ENCODE measurements around the gene MT1M. TPM values are rescaled to one million over a fixed set of nuclear protein-coding genes. Genes with fewer than 3 reads are reported as not detected.

MT1M gene
- total and polyA plus RNA-seq, 2 of the 4 experiments (the other 2 are of a cell fraction), result 0.10 TPM; not detected in 1

- TF ChIP-seq FOS (IDR thresholded peaks at IDR 0.05; ENCODE audit: low read depth, low read length), result no peak
Observed at GRCh38 chr16:56639045-56639444, 6.6 kb downstream of the MT1M start (continued).

- Histone ChIP-seq H2AFZ (replicated peaks; ENCODE audit: low read length, poor library complexity) (no peak overlapping the region), H4K5ac (ENCODE audit: low read depth, low read length) (no peak overlapping the region), H3K9me3 (ENCODE audit: control insufficient read depth, insufficient read depth, low read length) (peaks cover 2% of the 10 kb centered on the region; the same call in 1 of the 2 replicates), H3K79me1 (ENCODE audit: low read depth in 1 of 2, low read length in 2 of 2) (no peaks in the 10 kb centered on the region), H4K20me1 (ENCODE audit: insufficient read depth, low read length) (no peaks in the 10 kb centered on the region), H3K9me1 (ENCODE audit: insufficient read depth, low read length) (no peaks in the 10 kb centered on the region), H3K23ac (ENCODE audit: low read depth, low read length) (no peak overlapping the region), H3K9ac (ENCODE audit: low read depth, low read length) (no peak overlapping the region), H2BK120ac (ENCODE audit: low read depth, low read length) (no peak overlapping the region), H3K18ac (ENCODE audit: low read depth, low read length) (no peak overlapping the region), H2BK15ac (ENCODE audit: low read depth, low read length) (no peak overlapping the region), H3K27ac (ENCODE audit: insufficient read depth, low read length) (no peak overlapping the region), H4K8ac (ENCODE audit: low read depth in 2 of 2, low read length in 2 of 2) (no peak overlapping the region), H3K4me1 (ENCODE audit: control insufficient read depth, insufficient read depth, low read length) (no peaks in the 10 kb centered on the region; the same call in 1 of the 2 replicates), H2BK20ac (ENCODE audit: low read depth, low read length) (no peak overlapping the region), H3K36me3 (ENCODE audit: control insufficient read depth, insufficient read depth, low read length) (no peaks in the 10 kb centered on the region), H2AK5ac (ENCODE audit: low read depth, low read length) (no peak overlapping the region), H3K4ac (ENCODE audit: low read depth, low read length) (no peak overlapping the region), H3K4me2 (ENCODE audit: low read depth, low read length) (no peak overlapping the region), H4K91ac (ENCODE audit: insufficient read depth, low read depth, low read length) (no peak overlapping the region), H3K27me3 (ENCODE audit: control insufficient read depth, insufficient read depth, low read length) (peaks cover 89% of the 10 kb centered on the region), H3K4me3 (ENCODE audit: insufficient read depth, low read depth, low read length) (no peak overlapping the region), H3K56ac (ENCODE audit: extremely low read depth, insufficient read depth, low read length) (no peak overlapping the region), H2AK9ac (replicated peaks; ENCODE audit: low read depth, low read length, poor library complexity) (no peak overlapping the region), H3K14ac (replicated peaks; ENCODE audit: low read depth, low read length) (no peak overlapping the region), H2BK5ac (ENCODE audit: low read depth, low read length, poor library complexity, severe bottlenecking) (no peak overlapping the region)
- dilution Hi-C loops (cut with HindIII; ENCODE audit: low sequenced_read_pairs, unreplicated experiment) (no loop called here), in situ Hi-C loops (cut with MboI; ENCODE audit: low sequenced_read_pairs) (no loop called here), intact Hi-C loops (cut with micrococcal nuclease) (no loop called here)
- ATAC-seq (ENCODE audit: low read depth), result no peak
- WGBS, 2 experiments (ENCODE audit: extremely low coverage in 2 of 2, insufficient read length in 1 of 2), result no CpG with 5 or more reads among the region's 1 CpG
- DNase-seq, result no peak
- BruUV-seq (replicated peaks), result no TSS peak
- ChIA-PET POLR2A (ENCODE audit: unreplicated experiment) (no interaction called here), CTCF (no interaction called here)
- no peak for TF ChIP-seq RAD21 (IDR thresholded peaks at IDR 0.05; ENCODE audit: low read length)
- TF ChIP-seq RCOR1 (IDR thresholded peaks at IDR 0.05; ENCODE audit: insufficient replicate concordance, low read length), result no peak
- TF ChIP-seq SMC3 (IDR thresholded peaks at IDR 0.05; ENCODE audit: low read depth, low read length), result no peak
- no peak for TF ChIP-seq CHD1 (IDR thresholded peaks at IDR 0.05; ENCODE audit: low read depth, low read length)
- TF ChIP-seq ELK1 (IDR thresholded peaks at IDR 0.05; ENCODE audit: borderline replicate concordance, low read depth, low read length), result no peak
- TF ChIP-seq MXI1 (IDR thresholded peaks at IDR 0.05; ENCODE audit: borderline replicate concordance, low read depth, low read length), result no peak
- TF ChIP-seq POLR2A (IDR thresholded peaks at IDR 0.05; ENCODE audit: low read depth, low read length), result no peak
- no peak for TF ChIP-seq NFE2L2 (IDR thresholded peaks at IDR 0.05; ENCODE audit: low read depth, low read length)
- no peak for TF ChIP-seq CEBPB (IDR thresholded peaks at IDR 0.05; ENCODE audit: low read depth, low read length)
- no peak for TF ChIP-seq MAZ (IDR thresholded peaks at IDR 0.05; ENCODE audit: borderline replicate concordance, low read depth, low read length)
- TF ChIP-seq BHLHE40 (IDR thresholded peaks at IDR 0.05; ENCODE audit: low read depth, low read length), result no peak
- no peak for TF ChIP-seq RFX5 (IDR thresholded peaks at IDR 0.05; ENCODE audit: low read depth, low read length)
- TF ChIP-seq USF2 (IDR thresholded peaks at IDR 0.05; ENCODE audit: low read depth, low read length), result no peak
- TF ChIP-seq MAFK (IDR thresholded peaks at IDR 0.05; ENCODE audit: low read depth, low read length), result no peak
- no peak for TF ChIP-seq FOS (IDR thresholded peaks at IDR 0.05; ENCODE audit: low read depth, low read length)
Observed at GRCh38 chr16:56640076-56640475, 7.6 kb downstream of the MT1M start.
